Measurements from ENCODE around the gene PTPRT. TPM values are rescaled to one million over a fixed set of nuclear protein-coding genes. Genes with fewer than 3 reads are reported as not detected.

The PTPRT gene
- total and polyA plus RNA-seq, 2 experiments from 2014 or later = not detected

DNA sequence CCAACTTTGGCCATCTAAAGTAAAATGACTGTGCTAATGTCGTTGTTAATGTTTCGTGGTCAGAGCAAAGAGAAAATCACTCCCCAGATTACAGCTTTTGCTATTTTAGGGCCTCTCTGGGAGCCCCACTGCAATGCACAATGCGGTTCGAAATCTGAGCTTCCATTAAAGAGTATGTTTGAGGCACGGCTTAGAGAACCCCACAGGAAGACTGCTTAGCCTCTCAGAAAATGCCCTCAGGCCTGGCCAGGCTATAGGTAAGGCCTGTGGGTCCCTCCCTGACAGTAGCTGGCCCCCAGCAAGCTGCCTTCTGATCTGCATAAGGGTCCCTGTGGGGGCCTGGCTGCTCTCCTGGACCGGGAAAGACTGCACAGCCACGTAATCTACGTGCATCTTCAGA, 274.6 kb downstream of the PTPRT start:
- Mint-ChIP-seq H3K9me3 (peaks cover 86% of the 10 kb centered on the region), H3K4me1 (no peaks in the 10 kb centered on the region), H3K4me3 (no peak overlapping the region), H3K36me3 (ENCODE audit: low read depth) (peaks cover 22% of the 10 kb centered on the region), H3K27ac (no peak overlapping the region), H3K27me3 (ENCODE audit: insufficient read depth, low read depth, poor library complexity) (peaks cover 4% of the 10 kb centered on the region)
- DNase-seq (ENCODE audit: low spot score) = no peak
- H3K4me3 ChIP-seq = no peak overlapping the region
- H3K9me2 ChIP-seq (ENCODE audit: insufficient read depth) = no peaks in the 10 kb centered on the region
- H3K27ac ChIP-seq (ENCODE audit: low read depth) = no peak overlapping the region
- no peaks in the 10 kb centered on the region for H3K79me2 ChIP-seq (replicated peaks; ENCODE audit: insufficient read depth)
- ATAC-seq = no peak
- no peaks in the 10 kb centered on the region for H3K4me1 ChIP-seq (ENCODE audit: insufficient read depth)
- H4K20me1 ChIP-seq (replicated peaks; ENCODE audit: insufficient read depth) = no peaks in the 10 kb centered on the region
- no peak overlapping the region for H2AFZ ChIP-seq
- H3K4me2 ChIP-seq = no peak overlapping the region
- H3F3A ChIP-seq (replicated peaks; ENCODE audit: low read depth) = no peaks in the 10 kb centered on the region
- no peaks in the 10 kb centered on the region for H3K27me3 ChIP-seq (ENCODE audit: insufficient read depth)
- H3K36me3 ChIP-seq (ENCODE audit: insufficient read depth) = no peaks in the 10 kb centered on the region; the same call in 1 of the 2 replicates
- no peak for TF ChIP-seq POLR2AphosphoS5 (IDR thresholded peaks at IDR 0.05; ENCODE audit: low read depth)
- TF ChIP-seq ETS1 (IDR thresholded peaks at IDR 0.05) = no peak
- TF ChIP-seq EZH2 (IDR thresholded peaks at IDR 0.05; ENCODE audit: low read depth, unreplicated experiment) = no peak
- TF ChIP-seq, protein P1, sequence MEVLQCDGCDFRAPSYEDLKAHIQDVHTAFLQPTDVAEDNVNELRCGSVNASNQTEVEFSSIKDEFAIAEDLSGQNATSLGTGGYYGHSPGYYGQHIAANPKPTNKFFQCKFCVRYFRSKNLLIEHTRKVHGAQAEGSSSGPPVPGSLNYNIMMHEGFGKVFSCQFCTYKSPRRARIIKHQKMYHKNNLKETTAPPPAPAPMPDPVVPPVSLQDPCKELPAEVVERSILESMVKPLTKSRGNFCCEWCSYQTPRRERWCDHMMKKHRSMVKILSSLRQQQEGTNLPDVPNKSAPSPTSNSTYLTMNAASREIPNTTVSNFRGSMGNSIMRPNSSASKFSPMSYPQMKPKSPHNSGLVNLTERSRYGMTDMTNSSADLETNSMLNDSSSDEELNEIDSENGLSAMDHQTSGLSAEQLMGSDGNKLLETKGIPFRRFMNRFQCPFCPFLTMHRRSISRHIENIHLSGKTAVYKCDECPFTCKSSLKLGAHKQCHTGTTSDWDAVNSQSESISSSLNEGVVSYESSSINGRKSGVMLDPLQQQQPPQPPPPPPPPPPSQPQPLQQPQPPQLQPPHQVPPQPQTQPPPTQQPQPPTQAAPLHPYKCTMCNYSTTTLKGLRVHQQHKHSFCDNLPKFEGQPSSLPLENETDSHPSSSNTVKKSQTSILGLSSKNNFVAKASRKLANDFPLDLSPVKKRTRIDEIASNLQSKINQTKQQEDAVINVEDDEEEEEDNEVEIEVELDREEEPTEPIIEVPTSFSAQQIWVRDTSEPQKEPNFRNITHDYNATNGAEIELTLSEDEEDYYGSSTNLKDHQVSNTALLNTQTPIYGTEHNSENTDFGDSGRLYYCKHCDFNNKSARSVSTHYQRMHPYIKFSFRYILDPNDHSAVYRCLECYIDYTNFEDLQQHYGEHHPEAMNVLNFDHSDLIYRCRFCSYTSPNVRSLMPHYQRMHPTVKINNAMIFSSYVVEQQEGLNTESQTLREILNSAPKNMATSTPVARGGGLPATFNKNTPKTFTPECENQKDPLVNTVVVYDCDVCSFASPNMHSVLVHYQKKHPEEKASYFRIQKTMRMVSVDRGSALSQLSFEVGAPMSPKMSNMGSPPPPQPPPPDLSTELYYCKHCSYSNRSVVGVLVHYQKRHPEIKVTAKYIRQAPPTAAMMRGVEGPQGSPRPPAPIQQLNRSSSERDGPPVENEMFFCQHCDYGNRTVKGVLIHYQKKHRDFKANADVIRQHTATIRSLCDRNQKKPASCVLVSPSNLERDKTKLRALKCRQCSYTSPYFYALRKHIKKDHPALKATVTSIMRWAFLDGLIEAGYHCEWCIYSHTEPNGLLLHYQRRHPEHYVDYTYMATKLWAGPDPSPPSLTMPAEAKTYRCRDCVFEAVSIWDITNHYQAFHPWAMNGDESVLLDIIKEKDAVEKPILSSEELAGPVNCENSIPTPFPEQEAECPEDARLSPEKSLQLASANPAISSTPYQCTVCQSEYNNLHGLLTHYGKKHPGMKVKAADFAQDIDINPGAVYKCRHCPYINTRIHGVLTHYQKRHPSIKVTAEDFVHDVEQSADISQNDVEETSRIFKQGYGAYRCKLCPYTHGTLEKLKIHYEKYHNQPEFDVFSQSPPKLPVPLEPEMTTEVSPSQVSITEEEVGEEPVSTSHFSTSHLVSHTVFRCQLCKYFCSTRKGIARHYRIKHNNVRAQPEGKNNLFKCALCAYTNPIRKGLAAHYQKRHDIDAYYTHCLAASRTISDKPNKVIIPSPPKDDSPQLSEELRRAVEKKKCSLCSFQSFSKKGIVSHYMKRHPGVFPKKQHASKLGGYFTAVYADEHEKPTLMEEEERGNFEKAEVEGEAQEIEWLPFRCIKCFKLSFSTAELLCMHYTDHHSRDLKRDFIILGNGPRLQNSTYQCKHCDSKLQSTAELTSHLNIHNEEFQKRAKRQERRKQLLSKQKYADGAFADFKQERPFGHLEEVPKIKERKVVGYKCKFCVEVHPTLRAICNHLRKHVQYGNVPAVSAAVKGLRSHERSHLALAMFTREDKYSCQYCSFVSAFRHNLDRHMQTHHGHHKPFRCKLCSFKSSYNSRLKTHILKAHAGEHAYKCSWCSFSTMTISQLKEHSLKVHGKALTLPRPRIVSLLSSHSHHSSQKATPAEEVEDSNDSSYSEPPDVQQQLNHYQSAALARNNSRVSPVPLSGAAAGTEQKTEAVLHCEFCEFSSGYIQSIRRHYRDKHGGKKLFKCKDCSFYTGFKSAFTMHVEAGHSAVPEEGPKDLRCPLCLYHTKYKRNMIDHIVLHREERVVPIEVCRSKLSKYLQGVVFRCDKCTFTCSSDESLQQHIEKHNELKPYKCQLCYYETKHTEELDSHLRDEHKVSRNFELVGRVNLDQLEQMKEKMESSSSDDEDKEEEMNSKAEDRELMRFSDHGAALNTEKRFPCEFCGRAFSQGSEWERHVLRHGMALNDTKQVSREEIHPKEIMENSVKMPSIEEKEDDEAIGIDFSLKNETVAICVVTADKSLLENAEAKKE (CRISPR knock-in tag; IDR thresholded peaks at IDR 0.05) = no peak
- TF ChIP-seq JUNB (IDR thresholded peaks at IDR 0.05; ENCODE audit: unreplicated experiment) = no peak

- peaks cover 86% of the 10 kb centered on the region for H3K9me3 Mint-ChIP-seq
- no peaks in the 10 kb centered on the region for H3K4me1 ChIP-seq (ENCODE audit: insufficient read depth)
- ATAC-seq (no peak), DNase-seq (ENCODE audit: low spot score) (no peak)
- no peaks in the 10 kb centered on the region for H3K4me1 Mint-ChIP-seq
- H3K79me2 ChIP-seq (replicated peaks; ENCODE audit: insufficient read depth) = no peaks in the 10 kb centered on the region
- H3K27ac ChIP-seq (ENCODE audit: low read depth) = no peak overlapping the region
- no peaks in the 10 kb centered on the region for H3K9me2 ChIP-seq (ENCODE audit: insufficient read depth)
- no peaks in the 10 kb centered on the region; the same call in 1 of the 2 replicates for H3K36me3 ChIP-seq (ENCODE audit: insufficient read depth)
- H3K4me3 ChIP-seq = no peak overlapping the region
- no peaks in the 10 kb centered on the region for H3F3A ChIP-seq (replicated peaks; ENCODE audit: low read depth)
- H3K4me2 ChIP-seq = no peak overlapping the region
- H3K27me3 Mint-ChIP-seq (ENCODE audit: insufficient read depth, low read depth, poor library complexity) = peaks cover 4% of the 10 kb centered on the region
- H3K36me3 Mint-ChIP-seq (ENCODE audit: low read depth) = peaks cover 14% of the 10 kb centered on the region
- no peak overlapping the region for H2AFZ ChIP-seq
- H3K27me3 ChIP-seq (ENCODE audit: insufficient read depth) = no peaks in the 10 kb centered on the region
- H4K20me1 ChIP-seq (replicated peaks; ENCODE audit: insufficient read depth) = no peaks in the 10 kb centered on the region
- H3K27ac Mint-ChIP-seq = no peak overlapping the region
- H3K4me3 Mint-ChIP-seq = no peak overlapping the region
- TF ChIP-seq EZH2 (IDR thresholded peaks at IDR 0.05; ENCODE audit: low read depth, unreplicated experiment) = no peak
- TF ChIP-seq REST (IDR thresholded peaks at IDR 0.05; ENCODE audit: unreplicated experiment) = no peak
- TF ChIP-seq CREB1 (CRISPR knock-in tag; IDR thresholded peaks at IDR 0.05; ENCODE audit: low read depth) = no peak
Measured at GRCh38 chr20:42914302-42914701, 275.4 kb downstream of the PTPRT start.
